Activated naive CD8-positive, alpha-beta T cell treated with anti-CD3 and anti-CD28 coated beads, Interleukin-2, amount 10 ng/mL, durations not matched to agents 7 days and 5 days (primary cell): ENCODE results near the gene ALDOC. TPM values are rescaled to one million over a fixed set of nuclear protein-coding genes. Genes with fewer than 3 reads are reported as not detected.

Experiments used
- ATAC-seq: fragments of 150-1000 bp; cut with Tn5 transposase; one replicate; pipeline ENCODE4 v1.10.0; 2021; ENCODE audit warnings: low read depth, moderate library complexity
- POLR2A ChIA-PET: fragments of 350-600 bp; sonication (Branson Sonifier 250); formaldehyde crosslinking; loops from one replicate; lab custom pipeline; 2021; ENCODE audit warnings: antibody characterized with exemption; lab: Charles Lee
- DNase-seq: peaks from one replicate; pipeline ENCODE4 v3.0.0; 2021
- H3K27ac Mint-ChIP-seq: one replicate; pipeline ENCODE4 v1.8.0; 2022; ENCODE audit warnings: mild to moderate bottlenecking, mixed read lengths
- H3K27me3 Mint-ChIP-seq: one replicate; pipeline ENCODE4 v1.8.0; 2022; ENCODE audit warnings: mild to moderate bottlenecking, moderate library complexity, mixed read lengths
- H3K36me3 Mint-ChIP-seq: one replicate; pipeline ENCODE4 v1.8.0; 2021; ENCODE audit warnings: mild to moderate bottlenecking, mixed read lengths
- H3K4me1 Mint-ChIP-seq: one replicate; pipeline ENCODE4 v1.8.0; 2021; ENCODE audit warnings: mixed read lengths
- H3K4me3 Mint-ChIP-seq: one replicate; pipeline ENCODE4 v1.8.0; 2022; ENCODE audit warnings: mild to moderate bottlenecking, moderate library complexity, mixed read lengths
- H3K9me3 Mint-ChIP-seq: one replicate; pipeline ENCODE4 v1.8.0; 2021; ENCODE audit warnings: mixed read lengths
- total RNA-seq, 2 experiments: library from RNA; stranded (reverse); gene quantifications; one replicate each; pipeline ENCODE4 v1.2.3, GENCODE V29; 2021

Gene ALDOC
- total RNA-seq, 2 experiments from 2014 or later = 142 to 154 TPM

DNA sequence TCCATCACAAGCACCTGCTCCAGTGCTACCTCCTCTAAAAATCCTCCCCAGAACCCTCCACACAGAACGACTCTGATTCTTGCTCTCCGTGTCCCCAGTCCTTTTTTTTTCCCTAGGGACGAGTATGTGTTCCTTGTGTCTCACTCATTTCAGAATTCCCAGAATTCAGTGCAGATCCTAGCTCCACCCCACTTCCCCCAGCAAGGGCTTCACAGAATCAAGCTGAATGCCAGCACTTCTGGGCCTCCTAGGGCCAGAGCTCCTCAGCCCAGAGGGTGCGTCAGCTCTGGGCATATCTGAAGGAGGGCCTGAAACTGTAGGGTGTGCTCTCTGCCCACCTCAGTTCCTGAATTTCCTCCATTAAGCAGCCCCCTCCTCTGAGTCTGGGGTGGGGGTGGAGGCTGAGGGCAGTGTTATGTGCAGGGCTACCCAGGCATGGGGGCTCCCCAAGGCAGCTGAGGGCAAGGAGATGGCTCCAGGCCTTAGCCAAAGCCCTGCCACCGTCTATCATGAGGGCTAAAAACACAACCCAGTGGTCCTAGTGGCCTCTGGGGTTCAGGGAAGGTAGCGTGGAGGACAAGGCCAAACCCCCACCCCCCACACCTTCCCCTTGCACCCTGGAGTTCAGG, 30.8 kb downstream of the ALDOC start:
- POLR2A ChIA-PET = interaction anchor here (1.1 to 2.1 kb wide), 2 partner anchors 26 to 210 kb away, joined by 3 to 6 read pairs; partner anchors contain the start of genes IFT20, PIGS and TNFAIP1
- H3K4me1 Mint-ChIP-seq = peaks cover 33% of the 10 kb centered on the region
- H3K27ac Mint-ChIP-seq = peak overlapping the region; percentile 27
- no peak for DNase-seq
- H3K4me3 Mint-ChIP-seq = no peak overlapping the region
- H3K36me3 Mint-ChIP-seq = no peaks in the 10 kb centered on the region
- ATAC-seq = no peak
- H3K27me3 Mint-ChIP-seq = no peaks in the 10 kb centered on the region
- no peaks in the 10 kb centered on the region for H3K9me3 Mint-ChIP-seq

DNA sequence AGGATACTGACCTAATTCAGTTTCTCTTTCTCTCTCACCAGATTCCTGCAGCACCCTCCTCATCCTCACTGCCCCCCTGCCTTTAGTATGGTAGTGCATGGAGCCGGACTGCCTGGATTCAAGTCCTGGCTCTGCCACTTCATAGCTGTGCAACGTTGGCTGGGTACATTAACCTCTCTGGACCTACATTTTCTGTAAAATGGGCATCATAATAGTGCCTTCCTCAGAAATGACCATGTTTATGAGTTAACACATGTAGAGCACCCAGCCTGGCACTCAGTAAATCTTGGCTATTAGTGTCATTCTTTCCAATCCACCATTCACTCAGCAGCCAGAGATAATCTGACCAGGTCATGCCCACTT, 31.6 kb downstream of the ALDOC start:
- Mint-ChIP-seq H3K36me3 (no peaks in the 10 kb centered on the region), H3K27ac (no peak overlapping the region), H3K4me3 (no peak overlapping the region), H3K4me1 (peaks cover 27% of the 10 kb centered on the region), H3K9me3 (no peaks in the 10 kb centered on the region), H3K27me3 (no peaks in the 10 kb centered on the region)
- ATAC-seq (no peak), DNase-seq (no peak)
- POLR2A ChIA-PET = no interaction called here

DNA sequence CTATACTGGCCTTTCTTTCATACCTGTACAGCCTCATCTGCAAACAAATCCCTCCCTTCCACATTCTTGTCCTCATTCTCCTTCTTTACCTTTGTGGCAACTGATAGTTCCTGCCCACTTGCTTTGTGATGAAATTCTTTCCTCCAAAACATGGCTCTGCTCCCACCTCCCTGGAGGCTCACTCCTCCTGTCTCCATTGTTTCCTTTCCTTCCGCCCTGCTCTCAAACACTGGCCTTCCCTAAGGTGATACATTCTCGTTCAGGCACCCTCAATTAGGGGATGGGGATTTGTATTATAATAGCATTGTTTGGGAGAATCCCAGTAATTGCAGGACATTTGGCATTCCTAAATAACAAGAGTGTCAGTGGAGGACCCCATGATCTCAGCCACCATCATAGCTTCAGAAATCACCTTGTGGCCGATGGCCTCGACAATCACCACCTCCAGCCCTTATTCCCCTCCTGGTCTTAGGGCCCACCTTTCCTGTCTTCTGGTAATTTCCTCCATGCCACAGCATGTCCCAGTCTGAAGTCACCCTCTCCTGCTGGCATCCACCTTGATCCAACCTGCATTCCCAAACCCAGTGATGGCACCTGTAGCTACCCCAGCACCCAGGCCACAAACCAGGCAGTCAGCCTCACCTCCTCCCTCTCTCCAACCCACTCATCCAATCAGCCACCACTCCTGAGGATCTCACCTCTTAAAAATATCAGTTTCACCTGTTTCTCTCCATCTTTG, 32.1 kb downstream of the ALDOC start:
- no peaks in the 10 kb centered on the region for H3K27me3 Mint-ChIP-seq
- H3K4me1 Mint-ChIP-seq = peaks cover 21% of the 10 kb centered on the region
- H3K36me3 Mint-ChIP-seq = no peaks in the 10 kb centered on the region
- no peak overlapping the region for H3K4me3 Mint-ChIP-seq
- ATAC-seq (no peak), DNase-seq (no peak)
- no peak overlapping the region for H3K27ac Mint-ChIP-seq
- POLR2A ChIA-PET = no interaction called here
- H3K9me3 Mint-ChIP-seq = no peaks in the 10 kb centered on the region

DNA sequence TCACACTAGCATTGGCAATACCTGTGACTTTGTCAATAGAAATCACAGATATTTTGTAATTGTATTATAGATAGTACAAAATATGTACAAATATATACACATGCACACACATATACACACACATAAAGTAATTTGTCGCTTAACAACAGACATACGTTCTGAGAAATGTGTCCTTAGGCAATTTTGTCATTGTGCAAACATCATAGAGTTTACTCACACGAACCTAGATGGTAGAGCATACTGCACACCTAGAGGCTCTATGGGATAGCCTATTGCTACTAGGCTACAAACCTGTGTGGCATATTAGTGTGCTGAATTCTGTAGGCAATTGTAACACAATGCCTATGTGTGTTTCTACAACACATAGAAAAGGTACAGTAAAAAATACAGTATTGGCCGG, 35.3 kb downstream of the ALDOC start:
- Mint-ChIP-seq H3K27me3 (no peaks in the 10 kb centered on the region), H3K4me1 (peaks cover 3% of the 10 kb centered on the region), H3K27ac (no peak overlapping the region), H3K4me3 (no peak overlapping the region), H3K36me3 (no peaks in the 10 kb centered on the region), H3K9me3 (no peaks in the 10 kb centered on the region)
- POLR2A ChIA-PET = no interaction called here
- ATAC-seq (no peak), DNase-seq (no peak)

DNA sequence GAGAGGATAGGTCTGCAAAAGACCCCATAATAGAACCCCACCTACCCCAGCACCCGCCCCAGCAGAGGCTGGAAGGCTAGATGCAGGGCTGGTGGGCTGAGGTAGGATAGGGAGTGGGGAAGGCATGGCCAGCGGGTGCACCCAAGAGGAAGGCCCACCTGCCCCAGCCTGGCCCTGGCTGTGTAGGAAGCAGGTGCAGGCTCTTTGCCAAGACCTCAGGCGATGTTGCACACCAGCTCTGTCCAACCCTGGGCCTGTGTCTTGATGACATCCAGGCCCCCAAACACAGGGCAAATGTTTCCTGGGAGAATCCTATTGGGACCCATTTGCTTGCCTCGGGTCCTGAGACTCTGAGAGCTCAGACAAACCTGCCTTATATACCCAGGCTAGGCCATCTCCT, 36.5 kb downstream of the ALDOC start:
- Mint-ChIP-seq H3K4me1 (peaks cover 3% of the 10 kb centered on the region), H3K36me3 (no peaks in the 10 kb centered on the region), H3K27me3 (no peaks in the 10 kb centered on the region), H3K9me3 (no peaks in the 10 kb centered on the region), H3K27ac (no peak overlapping the region), H3K4me3 (no peak overlapping the region)
- POLR2A ChIA-PET = no interaction called here
- DNase-seq (no peak), ATAC-seq (peak; percentile 11)

DNA sequence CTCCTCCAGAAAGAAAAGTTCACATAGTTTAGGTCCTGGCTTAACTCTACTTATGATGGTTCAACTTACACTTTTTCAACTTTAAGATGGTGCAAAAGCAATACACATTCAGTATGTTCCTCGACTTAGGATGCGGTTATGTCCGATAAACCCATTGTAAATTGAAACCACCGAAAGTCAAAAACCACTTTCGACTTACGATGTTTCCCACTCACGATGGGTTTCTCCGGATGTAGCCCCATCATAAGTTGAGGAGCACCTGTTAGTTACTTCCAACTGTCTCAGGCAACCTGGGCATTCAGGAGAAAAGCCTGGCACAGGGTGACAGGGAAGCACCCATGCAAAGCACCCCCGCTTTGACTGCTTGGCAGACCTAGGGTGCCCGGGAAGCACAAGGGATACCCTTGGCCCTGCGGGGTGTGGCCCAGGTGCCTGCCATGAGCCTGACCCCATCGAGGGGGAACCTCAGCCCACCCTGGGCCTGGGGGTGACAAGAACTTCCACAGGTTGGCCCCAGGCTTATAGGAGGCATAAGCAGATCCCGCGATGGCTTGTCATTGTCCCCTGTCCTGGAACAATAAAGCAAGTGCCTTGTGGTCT, 38.3 kb downstream of the ALDOC start:
- no peak overlapping the region for H3K4me3 Mint-ChIP-seq
- no peak for ATAC-seq
- H3K27me3 Mint-ChIP-seq = no peaks in the 10 kb centered on the region
- no peaks in the 10 kb centered on the region for H3K36me3 Mint-ChIP-seq
- H3K27ac Mint-ChIP-seq = no peak overlapping the region
- DNase-seq = no peak
- POLR2A ChIA-PET = no interaction called here
- H3K9me3 Mint-ChIP-seq = no peaks in the 10 kb centered on the region
- H3K4me1 Mint-ChIP-seq = peaks cover 1% of the 10 kb centered on the region

DNA sequence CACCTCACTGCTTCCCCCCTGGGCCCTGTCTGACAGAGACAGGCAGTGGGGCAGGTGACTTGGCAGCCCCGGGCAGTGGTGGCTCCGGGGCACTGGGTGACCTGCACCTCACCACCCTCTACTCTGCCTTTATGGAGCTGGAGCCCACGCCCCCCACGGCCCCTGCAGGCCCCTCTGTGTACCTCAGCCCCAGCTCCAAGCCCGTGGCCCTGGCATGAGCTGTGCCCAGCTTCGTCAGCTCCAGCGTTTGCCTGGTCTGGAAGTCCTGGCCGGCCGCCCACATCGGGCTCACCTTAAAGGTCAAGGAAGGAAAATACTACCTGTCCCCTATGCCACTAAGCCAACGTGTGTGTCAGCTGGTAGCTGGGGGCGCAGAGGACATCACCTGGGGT, 39.5 kb downstream of the ALDOC start:
- no peak overlapping the region for H3K27ac Mint-ChIP-seq
- H3K9me3 Mint-ChIP-seq = no peaks in the 10 kb centered on the region
- peaks cover 1% of the 10 kb centered on the region for H3K4me1 Mint-ChIP-seq
- ATAC-seq = no peak
- DNase-seq = no peak
- POLR2A ChIA-PET = no interaction called here
- H3K36me3 Mint-ChIP-seq = no peaks in the 10 kb centered on the region
- H3K4me3 Mint-ChIP-seq = no peak overlapping the region
- H3K27me3 Mint-ChIP-seq = no peaks in the 10 kb centered on the region

DNA sequence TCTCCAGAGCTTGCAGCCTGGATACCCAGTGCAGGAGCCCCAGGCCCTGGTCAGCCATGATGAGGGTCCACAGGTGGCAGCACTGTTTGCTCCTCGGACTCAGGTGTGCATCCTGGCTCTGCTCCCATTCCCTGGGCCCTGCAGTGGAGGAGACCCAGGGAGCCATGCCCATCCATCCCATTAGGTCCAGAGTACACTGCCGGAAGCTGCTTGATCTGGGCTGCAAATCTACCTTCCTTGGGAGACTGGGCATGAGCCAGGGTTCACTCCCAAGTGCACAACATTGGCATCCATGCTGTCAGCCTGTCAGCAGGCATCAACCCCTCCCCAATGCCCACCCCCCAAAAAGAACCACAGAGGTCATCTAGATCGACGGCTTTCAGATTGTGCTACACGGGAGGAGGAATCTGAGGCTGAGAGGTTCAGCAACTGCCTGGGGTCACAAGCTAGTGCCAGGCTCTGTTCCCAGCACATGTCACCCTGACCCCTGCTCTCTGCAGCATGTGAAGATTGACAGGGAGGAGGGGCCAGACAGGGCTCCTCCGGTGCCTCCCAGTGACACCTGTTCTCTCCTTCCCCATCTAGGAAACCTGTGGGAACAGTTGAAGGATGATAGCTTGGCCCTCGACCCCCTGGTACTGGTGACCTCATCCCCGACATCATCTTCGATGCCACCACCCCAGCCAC, 40.0 kb downstream of the ALDOC start:
- H3K27ac Mint-ChIP-seq = no peak overlapping the region
- H3K27me3 Mint-ChIP-seq = no peaks in the 10 kb centered on the region
- POLR2A ChIA-PET = no interaction called here
- DNase-seq (no peak), ATAC-seq (no peak)
- H3K9me3 Mint-ChIP-seq = no peaks in the 10 kb centered on the region
- no peak overlapping the region for H3K4me3 Mint-ChIP-seq
- peaks cover 1% of the 10 kb centered on the region for H3K4me1 Mint-ChIP-seq
- no peaks in the 10 kb centered on the region for H3K36me3 Mint-ChIP-seq

DNA sequence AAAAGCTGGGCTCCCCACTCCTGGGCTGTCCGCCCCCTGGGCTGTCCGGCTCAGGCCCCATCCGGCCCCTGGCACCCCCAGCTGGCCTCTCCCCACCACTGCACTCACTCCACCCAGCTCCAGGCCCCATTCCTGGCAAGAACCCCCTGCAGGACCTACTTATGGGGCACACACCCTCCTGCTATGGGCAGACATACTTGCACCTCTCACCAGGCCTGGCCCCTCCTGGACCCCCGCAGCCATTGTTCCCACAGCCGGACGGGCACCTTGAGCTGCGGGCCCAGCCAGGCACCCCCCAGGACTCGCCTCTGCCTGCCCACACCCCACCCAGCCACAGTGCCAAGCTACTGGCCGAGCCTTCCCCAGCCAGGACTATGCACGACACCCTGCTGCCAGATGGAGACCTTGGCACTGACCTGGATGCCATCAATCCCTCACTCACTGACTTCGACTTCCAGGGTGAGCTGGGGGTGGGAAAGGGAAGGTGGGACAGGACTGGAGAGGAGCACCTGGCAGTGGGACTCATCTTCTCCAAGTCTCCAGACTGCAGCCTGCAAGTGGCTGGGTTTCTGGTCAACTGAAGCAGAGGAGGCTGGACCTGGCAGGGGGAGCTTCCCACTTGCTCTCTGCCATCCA, 41.8 kb downstream of the ALDOC start:
- Mint-ChIP-seq H3K36me3 (no peaks in the 10 kb centered on the region), H3K4me1 (no peaks in the 10 kb centered on the region), H3K27me3 (no peaks in the 10 kb centered on the region), H3K9me3 (no peaks in the 10 kb centered on the region), H3K27ac (no peak overlapping the region), H3K4me3 (no peak overlapping the region)
- no peak for ATAC-seq
- POLR2A ChIA-PET = no interaction called here
- DNase-seq = no peak

DNA sequence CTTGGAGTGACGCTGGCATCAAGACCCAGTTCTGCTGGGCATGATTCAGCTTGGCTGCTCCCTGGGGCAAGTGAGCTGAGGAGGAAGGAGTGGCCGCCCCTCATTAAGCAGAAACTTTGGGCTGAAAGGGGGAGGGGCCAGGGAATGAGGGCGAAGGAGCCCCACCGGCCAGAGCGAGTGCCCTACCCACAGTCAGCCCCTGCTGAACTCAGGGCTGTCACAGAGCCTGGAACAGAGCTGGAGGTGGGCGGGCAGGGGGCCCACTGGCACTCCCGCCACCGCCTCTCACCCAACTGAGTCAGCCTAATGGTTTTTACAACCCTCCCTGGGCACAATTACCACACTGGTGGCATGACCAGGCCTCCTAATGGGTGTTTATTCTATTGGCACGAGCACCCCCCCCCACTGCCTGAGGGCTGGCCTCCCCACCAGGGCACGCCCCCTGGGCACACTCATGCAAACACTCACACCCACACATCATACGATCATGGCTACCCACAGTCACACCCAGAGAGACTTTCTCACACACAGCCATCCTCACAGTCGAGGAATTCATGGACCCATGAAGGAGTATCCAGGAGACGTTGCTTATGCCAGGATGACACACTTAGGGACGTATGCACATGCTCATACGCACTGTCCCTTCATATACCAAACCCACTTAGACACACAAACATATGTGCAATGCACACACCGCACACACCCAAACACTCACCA, 43.4 kb downstream of the ALDOC start:
- Mint-ChIP-seq H3K36me3 (no peaks in the 10 kb centered on the region), H3K4me3 (no peak overlapping the region), H3K27me3 (no peaks in the 10 kb centered on the region), H3K4me1 (no peaks in the 10 kb centered on the region), H3K27ac (no peak overlapping the region), H3K9me3 (no peaks in the 10 kb centered on the region)
- POLR2A ChIA-PET = no interaction called here
- ATAC-seq = no peak
- no peak for DNase-seq

DNA sequence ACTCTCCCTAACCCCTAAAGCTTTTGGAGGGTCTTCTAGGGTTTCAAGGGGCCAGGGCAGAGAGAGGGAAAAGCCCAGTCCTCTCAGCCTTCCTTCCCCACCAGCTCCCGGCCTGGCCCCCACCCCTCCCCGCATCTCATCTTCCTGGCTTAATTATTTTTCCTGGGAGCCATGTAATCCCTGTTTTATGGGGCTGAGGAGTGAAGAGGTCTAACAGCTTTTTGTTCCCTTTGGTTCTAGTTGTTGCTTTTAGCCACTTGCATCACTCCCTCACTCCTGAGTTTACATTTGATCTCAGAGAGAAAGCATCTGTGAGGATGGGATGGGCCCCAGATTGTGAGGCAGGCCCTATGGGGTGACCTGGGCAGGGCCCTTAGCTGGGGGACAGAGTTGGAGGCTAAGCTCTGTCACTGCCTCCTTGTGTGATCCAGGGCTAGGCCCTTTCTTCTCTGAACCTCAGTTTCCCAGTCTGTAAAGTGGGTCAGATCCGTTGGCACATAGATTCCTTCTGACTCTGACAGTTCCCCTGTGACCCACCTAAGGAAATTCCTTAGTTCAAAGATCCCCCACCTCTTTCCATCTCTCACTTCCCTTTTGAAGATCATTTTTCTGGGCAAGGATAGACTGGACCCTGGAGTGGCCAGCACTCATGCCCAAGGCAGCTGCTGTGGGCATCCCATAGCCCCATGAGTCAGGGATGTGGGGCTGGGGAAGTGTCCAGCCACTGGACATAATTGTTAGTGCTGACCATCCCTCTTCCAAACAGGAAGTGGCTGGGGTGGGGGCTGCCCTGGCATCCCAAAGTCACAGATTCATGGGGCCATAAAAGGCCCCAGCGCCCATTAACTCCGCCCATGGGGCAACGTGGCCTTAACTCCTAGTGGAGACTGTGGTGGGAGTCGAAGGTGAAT, 44.4 kb downstream of the ALDOC start:
- ATAC-seq = no peak
- no peaks in the 10 kb centered on the region for H3K27me3 Mint-ChIP-seq
- POLR2A ChIA-PET = no interaction called here

DNA sequence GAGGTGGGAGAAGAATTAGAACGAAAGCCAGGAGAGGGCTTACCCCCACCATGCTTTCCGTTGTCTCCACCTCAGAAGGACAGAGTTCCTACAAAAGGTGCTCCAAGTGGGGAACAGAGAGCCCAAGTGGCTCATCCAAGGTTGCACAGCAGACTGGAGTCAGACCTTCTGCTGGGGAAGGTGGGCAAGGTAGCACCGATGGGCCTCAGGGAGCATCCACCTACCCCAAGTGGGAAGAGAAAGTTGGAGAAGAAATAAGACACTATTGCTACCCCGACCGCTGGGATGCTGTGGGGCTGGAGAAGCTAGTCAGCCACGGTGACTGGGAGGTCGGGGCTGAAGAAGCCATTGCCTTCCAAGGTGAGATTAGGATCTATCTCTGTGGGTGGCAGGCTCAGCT, 45.8 kb downstream of the ALDOC start:
- no peaks in the 10 kb centered on the region for H3K27me3 Mint-ChIP-seq
- no peak overlapping the region for H3K4me3 Mint-ChIP-seq
- H3K4me1 Mint-ChIP-seq = no peaks in the 10 kb centered on the region
- DNase-seq = no peak
- no peaks in the 10 kb centered on the region for H3K9me3 Mint-ChIP-seq
- H3K36me3 Mint-ChIP-seq = no peaks in the 10 kb centered on the region
- POLR2A ChIA-PET = no interaction called here
- no peak for ATAC-seq
- H3K27ac Mint-ChIP-seq = no peak overlapping the region

More for the DNA sequence above, 44.4 kb downstream of the ALDOC start:
- H3K4me1 Mint-ChIP-seq = no peaks in the 10 kb centered on the region
- no peak for DNase-seq
- no peak overlapping the region for H3K4me3 Mint-ChIP-seq
- H3K27ac Mint-ChIP-seq = no peak overlapping the region
- H3K9me3 Mint-ChIP-seq = no peaks in the 10 kb centered on the region
- H3K36me3 Mint-ChIP-seq = no peaks in the 10 kb centered on the region
